Iris pigment epithelial cell (primary cell): Measurements from ENCODE around the gene PCDHGB2.
A peak's percentile ranks its signal among the peaks of the same experiment; 100 is the strongest.
"Not testable (repeated sequence)": the region's sequence is repeated elsewhere in the genome, so short reads cannot be mapped to it uniquely, and the experiment has no call there.

ENCODE experiments used
- DNase-seq: peaks from one replicate; pipeline ENCODE4 v3.0.0-alpha.2; 2011; ENCODE audit warnings: low read depth

Gene PCDHGB2

GRCh38 chr5:141349917-141350619 lies 9.7 kb upstream of the PCDHGB2 start, which contains the start of gene PCDHGB1:
PCDHGB1 (plus strand) TSS chr5:141350099; CDS start chr5:141350261, 162 bp downstream.
- DNase-seq = peak; percentile 49

- DNase-seq = no peak
Observed at GRCh38 chr5:141351591-141351990, 8.2 kb upstream of the PCDHGB2 start.

GRCh38 chr5:141354900-141355469 lies 4.8 kb upstream of the PCDHGB2 start, which contains the start of gene PCDHGA4:
PCDHGA4 (plus strand) TSS chr5:141355021; CDS start chr5:141355108, 87 bp downstream.
- DNase-seq = peak; percentile 20

GRCh38 chr5:141355641-141356040 lies 4.2 kb upstream of the PCDHGB2 start:
- DNase-seq = no peak

DNA sequence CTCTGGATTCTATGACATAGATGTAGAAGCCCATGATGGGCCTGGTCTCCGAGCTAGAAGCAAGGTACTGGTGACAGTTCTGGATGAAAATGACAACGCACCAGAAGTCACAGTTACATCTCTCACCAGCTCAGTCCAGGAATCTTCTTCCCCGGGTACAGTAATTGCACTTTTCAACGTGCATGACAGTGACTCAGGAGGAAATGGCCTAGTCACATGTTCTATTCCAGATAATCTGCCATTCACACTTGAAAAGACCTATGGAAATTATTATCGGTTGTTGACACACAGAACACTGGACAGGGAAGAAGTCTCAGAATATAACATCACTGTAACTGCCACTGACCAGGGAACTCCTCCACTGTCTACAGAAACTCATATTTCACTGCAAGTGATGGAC lies 3.7 kb upstream of the PCDHGB2 start:
- DNase-seq = no peak

DNA sequence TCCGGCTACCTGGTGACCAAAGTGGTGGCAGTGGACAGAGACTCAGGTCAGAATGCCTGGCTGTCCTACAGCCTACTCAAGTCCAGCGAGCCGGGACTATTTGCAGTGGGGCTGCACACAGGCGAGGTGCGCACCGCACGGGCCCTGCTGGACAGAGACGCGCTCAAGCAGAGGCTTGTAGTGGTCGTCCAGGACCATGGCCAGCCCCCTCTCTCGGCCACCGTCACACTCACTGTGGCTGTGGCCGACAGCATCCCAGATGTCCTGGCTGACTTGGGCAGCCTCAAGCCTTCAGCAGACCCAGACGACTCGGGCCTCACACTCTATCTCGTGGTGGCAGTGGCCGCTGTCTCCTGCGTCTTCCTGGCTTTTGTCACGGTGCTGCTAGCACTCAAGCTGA lies 2.8 kb upstream of the PCDHGB2 start:
- DNase-seq = no peak

DNA sequence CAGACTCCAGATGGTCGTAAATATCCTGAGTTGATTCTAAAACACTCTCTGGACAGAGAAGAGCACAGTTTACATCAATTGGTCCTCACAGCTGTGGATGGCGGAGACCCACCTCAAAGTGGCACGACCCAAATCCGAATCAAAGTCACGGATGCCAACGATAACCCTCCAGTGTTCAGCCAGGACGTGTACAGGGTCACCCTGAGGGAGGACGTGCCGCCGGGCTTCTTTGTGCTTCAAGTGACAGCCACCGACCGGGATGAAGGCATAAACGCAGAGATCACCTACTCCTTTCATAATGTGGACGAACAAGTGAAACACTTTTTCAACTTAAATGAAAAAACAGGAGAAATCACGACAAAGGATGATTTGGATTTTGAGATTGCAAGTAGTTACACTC lies 891 bp downstream of the PCDHGB2 start:
- no peak for DNase-seq

DNA sequence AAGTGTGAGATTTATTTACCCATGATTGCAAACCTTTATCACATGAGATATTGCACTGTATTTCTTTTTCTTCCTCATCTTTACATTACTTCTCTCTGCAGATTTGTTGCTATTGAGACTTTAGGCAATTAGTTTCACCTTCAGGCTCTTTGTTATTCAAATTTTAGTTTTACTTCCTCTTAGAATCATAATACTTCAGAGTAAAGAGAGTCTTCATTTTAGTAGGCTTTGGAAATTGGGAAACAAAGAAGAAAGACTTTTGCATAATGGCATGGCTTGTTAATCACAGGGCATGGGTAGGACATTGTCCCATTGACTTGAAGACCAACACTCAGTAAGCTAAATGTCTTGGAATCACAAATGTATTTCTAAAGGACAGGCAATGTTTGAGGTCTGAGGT lies 2.9 kb downstream of the PCDHGB2 start:
- DNase-seq = no peak

GRCh38 chr5:141363952-141364660 lies 4.3 kb downstream of the PCDHGB2 start, which contains the start of gene PCDHGA5:
PCDHGA5 (plus strand) TSS chr5:141364162; CDS start chr5:141364331, 169 bp downstream.
- DNase-seq = no peak

- DNase-seq = no peak
Observed at GRCh38 chr5:141366016-141366896, 6.5 kb downstream of the PCDHGB2 start.

DNA sequence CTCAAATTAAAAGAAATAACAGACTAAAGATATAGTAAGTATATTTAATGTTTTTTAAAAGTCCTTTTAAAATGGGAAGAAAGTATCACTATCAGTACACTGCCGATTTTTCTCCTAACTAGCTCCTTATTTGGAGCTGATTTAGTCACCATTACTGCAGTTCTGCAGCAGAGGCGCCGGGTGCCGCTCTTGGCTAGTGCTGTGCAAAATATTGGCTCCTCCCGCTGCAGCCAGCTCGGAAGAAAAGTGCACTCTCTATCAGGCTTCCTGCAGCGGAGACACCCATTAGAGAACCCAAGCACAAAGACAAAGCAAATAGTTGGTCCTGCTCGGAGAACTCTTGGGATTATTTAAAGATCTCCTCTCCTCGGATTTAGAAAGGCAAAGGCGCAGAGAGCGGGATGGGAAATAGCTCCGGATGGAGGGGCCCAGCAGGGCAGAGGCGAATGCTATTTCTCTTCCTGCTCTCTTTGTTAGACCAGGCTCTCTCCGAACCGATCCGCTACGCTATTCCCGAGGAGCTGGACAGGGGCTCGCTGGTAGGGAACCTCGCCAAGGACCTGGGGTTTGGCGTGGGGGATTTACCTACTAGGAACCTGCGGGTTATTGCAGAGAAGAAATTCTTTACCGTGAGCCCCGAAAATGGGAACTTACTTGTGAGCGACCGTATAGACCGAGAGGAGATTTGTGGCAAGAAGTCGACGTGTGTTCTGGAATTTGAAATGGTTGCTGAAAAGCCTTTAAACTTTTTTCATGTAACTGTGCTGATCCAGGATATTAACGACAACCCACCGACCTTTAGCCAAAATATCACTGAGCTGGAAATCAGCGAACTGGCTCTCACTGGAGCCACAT lies 10.4 kb downstream of the PCDHGB2 start, which contains the start of gene PCDHGB3:
Gene PCDHGB3, plus strand, starts transcription at position 249 of the 855 bp plus-strand sequence. Its CDS starts 153 bp downstream, at position 402.
- DNase-seq = peak; percentile 64

DNA sequence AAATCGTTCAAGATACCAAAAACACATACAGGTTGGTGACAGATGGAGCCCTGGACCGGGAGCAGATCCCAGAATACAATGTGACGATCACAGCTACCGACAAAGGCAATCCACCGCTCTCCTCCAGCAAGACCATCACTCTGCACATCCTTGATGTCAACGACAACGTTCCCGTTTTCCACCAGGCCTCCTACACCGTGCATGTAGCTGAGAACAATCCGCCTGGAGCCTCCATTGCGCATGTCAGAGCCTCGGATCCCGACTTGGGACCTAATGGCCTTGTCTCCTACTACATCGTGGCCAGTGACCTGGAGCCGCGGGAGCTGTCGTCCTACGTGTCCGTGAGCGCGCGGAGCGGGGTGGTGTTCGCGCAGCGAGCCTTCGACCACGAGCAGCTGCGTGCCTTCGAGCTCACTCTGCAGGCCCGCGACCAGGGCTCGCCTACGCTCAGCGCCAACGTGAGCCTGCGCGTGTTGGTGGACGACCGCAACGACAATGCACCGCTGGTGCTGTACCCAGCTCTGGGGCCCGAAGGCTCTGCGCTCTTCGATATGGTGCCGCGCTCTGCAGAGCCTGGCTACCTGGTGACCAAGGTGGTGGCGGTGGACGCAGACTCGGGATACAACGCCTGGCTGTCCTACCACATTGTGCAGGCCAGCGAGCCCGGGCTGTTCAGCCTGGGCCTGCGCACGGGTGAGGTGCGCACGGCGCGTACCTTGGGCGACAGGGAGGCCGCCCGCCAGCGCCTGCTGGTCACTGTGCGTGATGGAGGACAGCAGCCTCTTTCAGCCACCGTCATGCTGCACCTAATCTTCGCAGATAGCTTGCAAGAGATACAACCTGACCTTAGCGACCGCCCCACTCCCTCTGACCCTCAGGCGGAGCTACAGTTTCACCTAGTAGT lies 12.0 kb downstream of the PCDHGB2 start:
- DNase-seq = no peak

GRCh38 chr5:141373673-141374317 lies 14.0 kb downstream of the PCDHGB2 start, which contains the start of gene PCDHGA6:
PCDHGA6 (plus strand) TSS chr5:141373891; CDS start chr5:141374084, 193 bp downstream.
- DNase-seq = peak; percentile 31

GRCh38 chr5:141374627-141375026 lies 14.8 kb downstream of the PCDHGB2 start:
- no peak for DNase-seq

GRCh38 chr5:141375444-141376155 lies 15.8 kb downstream of the PCDHGB2 start:
- DNase-seq = not testable (repeated sequence)

DNA sequence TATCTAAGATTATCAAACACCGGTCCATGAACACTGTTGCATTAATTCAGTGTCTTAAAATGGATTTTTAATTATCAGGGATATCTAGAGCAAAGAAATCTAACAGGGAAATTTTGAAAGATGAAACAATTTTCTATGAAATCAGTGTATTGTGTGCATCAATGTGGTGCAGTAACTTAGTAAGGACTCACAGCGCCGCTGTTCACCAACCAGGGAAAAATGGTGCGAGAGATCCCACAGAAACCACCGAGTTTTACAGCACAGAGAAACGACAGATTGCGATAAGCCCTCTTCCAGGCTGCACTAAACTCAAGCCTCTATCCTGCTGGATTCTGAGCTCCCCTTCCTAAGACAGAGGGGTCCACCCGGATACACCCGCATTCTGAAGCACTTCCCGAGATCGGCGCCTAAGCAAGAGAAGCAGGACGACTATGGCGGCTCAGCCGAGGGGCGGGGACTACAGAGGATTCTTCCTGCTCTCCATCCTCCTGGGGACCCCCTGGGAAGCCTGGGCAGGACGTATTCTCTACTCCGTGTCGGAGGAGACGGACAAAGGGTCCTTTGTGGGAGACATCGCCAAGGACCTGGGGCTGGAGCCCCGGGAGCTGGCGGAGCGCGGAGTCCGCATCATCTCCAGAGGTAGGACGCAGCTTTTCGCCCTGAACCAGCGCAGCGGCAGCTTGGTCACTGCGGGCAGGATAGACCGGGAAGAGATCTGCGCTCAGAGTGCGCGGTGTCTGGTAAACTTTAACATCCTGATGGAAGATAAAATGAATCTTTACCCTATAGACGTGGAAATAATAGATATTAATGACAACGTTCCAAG lies 22.9 kb downstream of the PCDHGB2 start, which contains the start of gene PCDHGA7:
Gene PCDHGA7, plus strand, starts transcription at position 274 of the 826 bp plus-strand sequence. Its CDS starts 158 bp downstream, at position 432.
- DNase-seq = peak; percentile 53

DNA sequence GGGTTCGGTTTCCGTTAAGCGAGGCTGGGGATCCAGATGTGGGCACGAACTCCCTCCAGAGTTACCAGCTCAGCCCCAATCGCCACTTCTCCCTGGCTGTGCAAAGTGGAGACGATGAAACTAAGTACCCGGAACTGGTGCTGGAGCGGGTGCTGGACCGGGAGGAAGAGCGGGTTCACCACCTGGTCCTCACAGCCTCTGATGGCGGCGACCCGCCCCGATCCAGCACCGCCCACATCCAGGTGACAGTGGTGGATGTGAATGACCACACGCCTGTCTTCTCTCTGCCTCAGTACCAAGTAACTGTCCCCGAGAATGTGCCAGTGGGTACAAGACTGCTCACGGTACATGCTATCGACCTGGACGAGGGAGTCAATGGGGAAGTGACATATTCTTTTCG lies 23.6 kb downstream of the PCDHGB2 start:
- no peak for DNase-seq
